RWPE1 (cell line): ENCODE results near the gene ATP5F1A.
"Not testable (repeated sequence)": the region's sequence is repeated elsewhere in the genome, so short reads cannot be mapped to it uniquely, and the experiment has no call there.

Experiments
- CTCF ChIA-PET: fragments of 350-600 bp; sonication (Branson Sonifier 250); formaldehyde crosslinking; extraction: SDS; loops from one replicate; lab custom pipeline; 2021; lab: Yijun Ruan, JAX
- POLR2A ChIA-PET: fragments of 400-600 bp; formaldehyde crosslinking; extraction: SDS; loops from one replicate; lab custom pipeline; 2020; ENCODE audit warnings: antibody characterized with exemption; ENCODE audit not compliant: low non-redundant PET; lab: Yijun Ruan, JAX
- DNase-seq: peaks from one replicate; pipeline ENCODE4 v3.0.0; 2012; ENCODE audit warnings: low spot score
- H3K27ac ChIP-seq: fragments of 450-650 bp; 2 replicates; pipeline ENCODE4 v1.5.1; 2017
- TF ChIP-seq, protein P1 (sequence below): fragments of 450-650 bp; conservative IDR thresholded peaks from 2 replicates; pipeline ENCODE4 v1.5.1; 2017; ENCODE audit warnings: low read depth, mild to moderate bottlenecking

The ATP5F1A gene

DNA sequence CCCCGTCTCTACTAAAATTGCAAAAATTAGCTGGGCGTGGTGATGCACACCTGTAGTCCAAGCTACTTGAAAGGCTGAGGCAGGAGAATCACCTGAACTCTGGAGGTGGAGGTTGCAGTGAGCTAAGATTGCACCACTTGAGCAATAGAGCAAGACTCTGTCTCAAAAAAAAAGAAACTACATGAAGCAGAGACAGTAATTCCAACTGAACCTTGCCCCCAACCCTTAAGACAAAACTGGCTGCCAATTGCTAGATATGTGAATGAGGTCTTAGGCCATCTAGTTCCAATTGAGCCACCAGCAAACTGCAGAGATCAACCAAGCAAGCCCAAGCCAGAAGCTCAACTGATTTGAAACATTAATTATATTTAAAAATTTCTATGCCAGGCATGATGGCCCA, 32.0 kb upstream of the ATP5F1A start:
- TF ChIP-seq, protein P1, sequence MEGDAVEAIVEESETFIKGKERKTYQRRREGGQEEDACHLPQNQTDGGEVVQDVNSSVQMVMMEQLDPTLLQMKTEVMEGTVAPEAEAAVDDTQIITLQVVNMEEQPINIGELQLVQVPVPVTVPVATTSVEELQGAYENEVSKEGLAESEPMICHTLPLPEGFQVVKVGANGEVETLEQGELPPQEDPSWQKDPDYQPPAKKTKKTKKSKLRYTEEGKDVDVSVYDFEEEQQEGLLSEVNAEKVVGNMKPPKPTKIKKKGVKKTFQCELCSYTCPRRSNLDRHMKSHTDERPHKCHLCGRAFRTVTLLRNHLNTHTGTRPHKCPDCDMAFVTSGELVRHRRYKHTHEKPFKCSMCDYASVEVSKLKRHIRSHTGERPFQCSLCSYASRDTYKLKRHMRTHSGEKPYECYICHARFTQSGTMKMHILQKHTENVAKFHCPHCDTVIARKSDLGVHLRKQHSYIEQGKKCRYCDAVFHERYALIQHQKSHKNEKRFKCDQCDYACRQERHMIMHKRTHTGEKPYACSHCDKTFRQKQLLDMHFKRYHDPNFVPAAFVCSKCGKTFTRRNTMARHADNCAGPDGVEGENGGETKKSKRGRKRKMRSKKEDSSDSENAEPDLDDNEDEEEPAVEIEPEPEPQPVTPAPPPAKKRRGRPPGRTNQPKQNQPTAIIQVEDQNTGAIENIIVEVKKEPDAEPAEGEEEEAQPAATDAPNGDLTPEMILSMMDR = no peak
- CTCF ChIA-PET = no interaction called here
- POLR2A ChIA-PET = no interaction called here

DNA sequence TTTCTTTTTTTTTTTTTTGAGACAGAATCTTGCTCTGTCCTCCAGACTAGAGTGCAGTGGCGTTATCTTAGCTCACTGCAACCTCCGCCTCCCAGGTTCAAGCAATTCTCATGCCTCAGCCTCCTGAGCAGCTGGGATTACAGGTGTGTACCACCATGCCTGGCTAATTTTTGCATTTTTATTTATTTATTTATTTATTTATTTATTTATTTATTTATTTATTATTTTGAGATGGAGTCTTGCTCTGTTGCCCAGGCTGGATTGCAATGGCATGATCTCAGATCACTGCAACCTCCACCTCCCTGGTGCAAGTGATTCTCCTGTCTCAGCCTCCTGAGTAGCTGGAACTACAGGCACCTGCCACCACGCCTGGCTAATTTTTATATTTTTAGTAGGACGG, 28.5 kb upstream of the ATP5F1A start:
- H3K27ac ChIP-seq, DNase-seq, POLR2A ChIA-PET, CTCF ChIA-PET: not testable (repeated sequence)

More for the DNA sequence above, 32.0 kb upstream of the ATP5F1A start:
- DNase-seq = no peak
- no peak overlapping the region for H3K27ac ChIP-seq

- TF ChIP-seq, protein P1 = no peak
- DNase-seq = no peak
- H3K27ac ChIP-seq = no peak overlapping the region
- POLR2A ChIA-PET = no interaction called here
- CTCF ChIA-PET = interaction anchor here (0.6 to 0.7 kb wide), 2 partner anchors 103 to 155 kb away, joined by 3 to 4 read pairs; no protein-coding TSS in a partner anchor
Measured at GRCh38 chr18:46113751-46114150, 15.7 kb upstream of the ATP5F1A start.

DNA sequence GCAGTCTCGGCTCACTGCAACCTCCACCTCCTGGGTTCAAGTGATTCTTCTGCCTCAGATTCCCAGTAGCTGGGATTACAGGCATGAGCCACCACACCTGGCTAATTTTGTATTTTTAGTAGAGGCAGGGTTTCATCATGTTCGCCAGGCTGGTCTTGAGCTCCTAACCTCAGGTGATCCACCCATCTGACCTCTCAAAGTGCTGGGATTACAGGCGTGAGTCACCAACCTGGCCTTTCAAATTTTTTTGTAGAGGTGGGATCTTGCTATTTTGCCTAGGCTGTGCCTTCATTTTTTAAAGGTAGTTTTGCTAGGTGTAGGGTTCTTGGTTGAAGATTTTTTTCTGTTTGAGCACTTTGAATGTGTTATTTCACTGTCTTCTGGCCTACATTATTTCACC, 12.3 kb upstream of the ATP5F1A start:
- ChIA-PET POLR2A (no interaction called here), CTCF (no interaction called here)

GRCh38 chr18:46109386-46109785, 11.3 kb upstream of the ATP5F1A start:
- TF ChIP-seq, protein P1 = no peak
- POLR2A ChIA-PET = no interaction called here

More for the DNA sequence above, 12.3 kb upstream of the ATP5F1A start:
- TF ChIP-seq, protein P1 = no peak
- DNase-seq = no peak
- H3K27ac ChIP-seq = no peak overlapping the region

GRCh38 chr18:46104128-46104911, 6.2 kb upstream of the ATP5F1A start, which contains the start of gene HAUS1:
TSS of gene HAUS1 (plus strand) at chr18:46104385. CDS start at chr18:46104412, 27 bp downstream.
- CTCF ChIA-PET = no interaction called here
- TF ChIP-seq, protein P1 = no peak
- POLR2A ChIA-PET = no interaction called here
- H3K27ac ChIP-seq = peak within 1 kb of the TSS; percentile 89
- peak; percentile 86 for DNase-seq

More at GRCh38 chr18:46109386-46109785, 11.3 kb upstream of the ATP5F1A start:
- H3K27ac ChIP-seq = no peak overlapping the region
- CTCF ChIA-PET = no interaction called here
- DNase-seq = no peak

DNA sequence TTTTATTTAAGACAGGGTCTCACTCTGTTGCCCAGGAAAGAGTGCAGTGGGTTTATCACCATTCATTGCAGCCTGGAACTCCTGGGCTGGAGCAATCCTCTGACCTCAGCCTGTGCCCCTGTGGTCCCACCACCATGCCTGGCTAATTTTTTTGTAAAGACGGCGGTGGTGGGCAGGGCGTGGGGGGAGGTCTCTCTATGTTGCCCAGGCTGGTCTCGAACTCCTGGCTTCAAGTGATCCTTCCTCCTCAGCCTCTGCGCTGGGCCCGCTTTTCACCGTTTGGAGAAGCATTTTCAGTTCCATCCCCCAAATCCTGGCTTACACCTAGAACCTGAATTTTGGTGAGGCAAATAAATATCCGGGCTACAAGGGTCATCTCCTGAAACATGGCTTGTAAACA, 1.4 kb upstream of the ATP5F1A start:
- no peak for DNase-seq
- ChIA-PET CTCF (no interaction called here), POLR2A (no interaction called here)
- no peak overlapping the region for H3K27ac ChIP-seq
- TF ChIP-seq, protein P1 = no peak
